NCI-H187 (cell line): ENCODE results near the gene RASSF7.

Source experiments
- DNase-seq, 2 experiments: peaks; one replicate each; lab custom pipeline; 2025; lab: John Stamatoyannopoulos, UW

The RASSF7 gene

GRCh38 chr11:586376-587316, 25.9 kb downstream of the RASSF7 start:
- DNase-seq: no peak

- DNase-seq: no peak
Measured at GRCh38 chr11:587546-587945, 26.8 kb downstream of the RASSF7 start.

GRCh38 chr11:587978-588380, 27.2 kb downstream of the RASSF7 start:
- no peak for DNase-seq

GRCh38 chr11:589798-590197, 29.0 kb downstream of the RASSF7 start:
- DNase-seq: no peak

GRCh38 chr11:590997-591396, 30.2 kb downstream of the RASSF7 start:
- no peak for DNase-seq

GRCh38 chr11:592501-592900, 31.7 kb downstream of the RASSF7 start:
- no peak for DNase-seq

GRCh38 chr11:592918-593317, 32.1 kb downstream of the RASSF7 start:
- DNase-seq: no peak

- DNase-seq: no peak
Measured at GRCh38 chr11:593347-593746, 32.6 kb downstream of the RASSF7 start.

- no peak for DNase-seq
Measured at GRCh38 chr11:595400-595799, 34.6 kb downstream of the RASSF7 start.

GRCh38 chr11:596374-596773, 35.6 kb downstream of the RASSF7 start:
- no peak for DNase-seq

GRCh38 chr11:597166-597725, 36.5 kb downstream of the RASSF7 start:
- DNase-seq: no peak

- no peak for DNase-seq
Measured at GRCh38 chr11:598005-598680, 37.4 kb downstream of the RASSF7 start.

- no peak for DNase-seq
Measured at GRCh38 chr11:601573-602245, 40.9 kb downstream of the RASSF7 start.

- no peak for DNase-seq
Measured at GRCh38 chr11:603154-603553, 42.4 kb downstream of the RASSF7 start.

- no peak for DNase-seq
Measured at GRCh38 chr11:605286-606129, 44.7 kb downstream of the RASSF7 start.

- DNase-seq: no peak
Measured at GRCh38 chr11:606245-606644, 45.5 kb downstream of the RASSF7 start.

GRCh38 chr11:607020-607780, 46.4 kb downstream of the RASSF7 start:
- no peak for DNase-seq

- no peak for DNase-seq
Measured at GRCh38 chr11:607971-608659, 47.3 kb downstream of the RASSF7 start.

- DNase-seq: no peak
Measured at GRCh38 chr11:608791-609251, 48.1 kb downstream of the RASSF7 start.

GRCh38 chr11:609341-609811, 48.6 kb downstream of the RASSF7 start:
- DNase-seq: no peak
